IPS DF 4.7 (cell line): Measurements from ENCODE around the gene HEPACAM.

ENCODE experiments used
- DNase-seq: peaks from one replicate; pipeline ENCODE4 v3.0.0-alpha.2; 2013; ENCODE audit warnings: low spot score; ENCODE audit errors: extremely low read depth

HEPACAM gene

GRCh38 chr11:124943741-124944140 is 7.9 kb upstream of the HEPACAM start:
- no peak for DNase-seq

GRCh38 chr11:124943254-124943616 is 7.4 kb upstream of the HEPACAM start:
- no peak for DNase-seq

GRCh38 chr11:124942466-124943253 is 6.8 kb upstream of the HEPACAM start:
- DNase-seq: no peak

- DNase-seq: no peak
Measured at GRCh38 chr11:124941703-124942102, 5.9 kb upstream of the HEPACAM start.

GRCh38 chr11:124938970-124939369 is 3.1 kb upstream of the HEPACAM start:
- DNase-seq: no peak

GRCh38 chr11:124938206-124938765 is 2.4 kb upstream of the HEPACAM start:
- no peak for DNase-seq

GRCh38 chr11:124937336-124937935 is 1.6 kb upstream of the HEPACAM start:
- DNase-seq: no peak

GRCh38 chr11:124934862-124935547 is 842 bp downstream of the HEPACAM start:
- DNase-seq: no peak

- DNase-seq: no peak
Measured at GRCh38 chr11:124930799-124931198, 5.0 kb downstream of the HEPACAM start.

- no peak for DNase-seq
Measured at GRCh38 chr11:124928942-124929665, 6.7 kb downstream of the HEPACAM start.

GRCh38 chr11:124923296-124923695 is 12.6 kb downstream of the HEPACAM start:
- no peak for DNase-seq

GRCh38 chr11:124922831-124923230 is 13.0 kb downstream of the HEPACAM start:
- no peak for DNase-seq

GRCh38 chr11:124920870-124921609 is 14.8 kb downstream of the HEPACAM start:
- peak; percentile 38 for DNase-seq

- DNase-seq: no peak
Measured at GRCh38 chr11:124920356-124920755, 15.5 kb downstream of the HEPACAM start.

- no peak for DNase-seq
Measured at GRCh38 chr11:124919898-124920297, 15.9 kb downstream of the HEPACAM start.

- DNase-seq: no peak
Measured at GRCh38 chr11:124918950-124919349, 16.9 kb downstream of the HEPACAM start, which contains the start of gene HEPN1. TSS of gene HEPN1 (plus strand) at chr11:124919250.

- no peak for DNase-seq
Measured at GRCh38 chr11:124917115-124917637, 18.7 kb downstream of the HEPACAM start.

- DNase-seq: no peak
Measured at GRCh38 chr11:124916370-124916710, 19.5 kb downstream of the HEPACAM start.

- no peak for DNase-seq
Measured at GRCh38 chr11:124915541-124916369, 20.1 kb downstream of the HEPACAM start.

- DNase-seq: no peak
Measured at GRCh38 chr11:124902616-124903015, 33.2 kb downstream of the HEPACAM start.
